Lower leg skin (tissue), 3 donors: Measurements from ENCODE around the gene POMC.

Experiments
- POLR2A ChIP-seq, 2 donors: fragments of 450-650 bp; IDR thresholded peaks; one replicate each; pipeline ENCODE4 v1.6.1; 2016 to 2017; ENCODE audit warnings: antibody characterized with exemption in 2 of 2, mild to moderate bottlenecking in 1 of 2, moderate library complexity in 1 of 2
- TF ChIP-seq, protein P1 (sequence below), 3 donors: fragments of 450-650 bp; IDR thresholded peaks; one replicate each; pipeline ENCODE4 v1.5.1; 2016; ENCODE audit warnings: antibody characterized with exemption in 3 of 3, mild to moderate bottlenecking in 3 of 3, moderate library complexity in 2 of 3

DNA sequence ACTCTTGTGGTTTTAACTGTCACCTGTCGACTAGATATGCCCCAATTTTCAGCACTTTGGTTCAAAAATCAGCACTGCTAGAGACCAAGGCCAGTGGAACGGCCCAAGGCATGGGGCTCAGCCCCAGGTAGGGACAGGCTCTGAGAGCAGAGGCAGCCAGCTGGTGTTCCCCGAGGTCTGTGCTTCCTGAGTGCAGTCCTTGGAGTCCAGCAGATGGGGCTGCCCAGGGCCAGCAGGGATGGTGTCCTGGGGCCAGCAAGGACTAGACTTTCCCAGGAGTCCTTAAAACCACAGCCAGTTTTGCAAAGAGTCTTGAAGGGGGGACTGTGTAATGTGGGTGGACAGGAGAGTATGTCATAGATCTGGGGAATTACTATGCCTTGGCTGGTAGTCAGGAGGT is 56.3 kb downstream of the POMC start:
- TF ChIP-seq, protein P1, sequence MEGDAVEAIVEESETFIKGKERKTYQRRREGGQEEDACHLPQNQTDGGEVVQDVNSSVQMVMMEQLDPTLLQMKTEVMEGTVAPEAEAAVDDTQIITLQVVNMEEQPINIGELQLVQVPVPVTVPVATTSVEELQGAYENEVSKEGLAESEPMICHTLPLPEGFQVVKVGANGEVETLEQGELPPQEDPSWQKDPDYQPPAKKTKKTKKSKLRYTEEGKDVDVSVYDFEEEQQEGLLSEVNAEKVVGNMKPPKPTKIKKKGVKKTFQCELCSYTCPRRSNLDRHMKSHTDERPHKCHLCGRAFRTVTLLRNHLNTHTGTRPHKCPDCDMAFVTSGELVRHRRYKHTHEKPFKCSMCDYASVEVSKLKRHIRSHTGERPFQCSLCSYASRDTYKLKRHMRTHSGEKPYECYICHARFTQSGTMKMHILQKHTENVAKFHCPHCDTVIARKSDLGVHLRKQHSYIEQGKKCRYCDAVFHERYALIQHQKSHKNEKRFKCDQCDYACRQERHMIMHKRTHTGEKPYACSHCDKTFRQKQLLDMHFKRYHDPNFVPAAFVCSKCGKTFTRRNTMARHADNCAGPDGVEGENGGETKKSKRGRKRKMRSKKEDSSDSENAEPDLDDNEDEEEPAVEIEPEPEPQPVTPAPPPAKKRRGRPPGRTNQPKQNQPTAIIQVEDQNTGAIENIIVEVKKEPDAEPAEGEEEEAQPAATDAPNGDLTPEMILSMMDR (IDR thresholded peaks at IDR 0.05), result no peak
- no peak for TF ChIP-seq POLR2A (IDR thresholded peaks at IDR 0.05)
